SU-DHL-6 (cell line): ENCODE results near the gene XKR7.
A peak's percentile ranks its signal among the peaks of the same experiment; 100 is the strongest.

Experiments
- H2AFZ ChIP-seq: fragments of 200-600 bp; sonication (generic); 2 replicates; pipeline ENCODE4 v1.6.1; 2014; ENCODE audit warnings: low read depth, mild to moderate bottlenecking, moderate library complexity, mixed read lengths, antibody characterized with exemption, low read length; ENCODE audit not compliant: severe bottlenecking
- H3F3A ChIP-seq: fragments of 200-600 bp; shearing (Covaris generic); 2 replicates; pipeline ENCODE4 v1.6.0; 2016; ENCODE audit warnings: antibody characterized with exemption, mild to moderate bottlenecking; ENCODE audit not compliant: insufficient read depth
- H3K27ac ChIP-seq: fragments of 200-600 bp; sonication (generic); 2 replicates; pipeline ENCODE4 v1.5.1; 2016; ENCODE audit warnings: low read depth, mild to moderate bottlenecking, low read length, moderate library complexity, mixed read lengths
- H3K27me3 ChIP-seq: fragments of 200-600 bp; sonication (generic), shearing (Covaris generic); 2 replicates; pipeline ENCODE4 v1.6.0; 2014; ENCODE audit warnings: mild to moderate bottlenecking, low read length
- H3K36me3 ChIP-seq: fragments of 200-600 bp; sonication (generic); 2 replicates; pipeline ENCODE4 v1.6.1; 2014; ENCODE audit warnings: mild to moderate bottlenecking, low read length, mixed read lengths
- H3K4me2 ChIP-seq: fragments of 300-600, 200-600 bp; shearing (Covaris generic), sonication (generic); 2 replicates; pipeline ENCODE4 v1.6.0; 2014; ENCODE audit warnings: low read length, low read depth, mild to moderate bottlenecking; ENCODE audit not compliant: poor library complexity, severe bottlenecking
- H3K4me3 ChIP-seq: fragments of 200-600 bp; sonication (generic); 2 replicates; pipeline ENCODE4 v1.5.1; 2014; ENCODE audit warnings: antibody characterized with exemption, low read length, mild to moderate bottlenecking, mixed read lengths; ENCODE audit not compliant: insufficient read depth, poor library complexity, severe bottlenecking
- H3K79me2 ChIP-seq: fragments of 200-600 bp; sonication (generic); 2 replicates; pipeline ENCODE4 v1.6.1; 2014; ENCODE audit warnings: mild to moderate bottlenecking, low read length, moderate library complexity; ENCODE audit not compliant: insufficient read depth
- H3K9ac ChIP-seq: fragments of 200-600 bp; sonication (generic); 2 replicates; pipeline ENCODE4 v1.7.0; 2014; ENCODE audit warnings: mild to moderate bottlenecking, low read length
- H3K9me2 ChIP-seq: fragments of 200-600 bp; sonication (generic); replicated peaks from 2 replicates; pipeline ENCODE4 v1.6.1; 2014; ENCODE audit warnings: low read length; ENCODE audit not compliant: insufficient read depth
- H3K9me3 ChIP-seq: fragments of 200-600 bp; sonication (generic); 2 replicates; pipeline ENCODE4 v1.6.1; 2014; ENCODE audit warnings: low read length, mixed read lengths; ENCODE audit not compliant: insufficient read depth
- H4K20me1 ChIP-seq: fragments of 200-600 bp; sonication (generic); 2 replicates; pipeline ENCODE4 v1.6.1; 2014; ENCODE audit warnings: low read depth, mild to moderate bottlenecking, antibody characterized with exemption, low read length, moderate library complexity, mixed read lengths
- EZH2phosphoT487 ChIP-seq: fragments of 200-600 bp; sonication (generic), shearing (Covaris generic); conservative IDR thresholded peaks from 2 replicates; pipeline ENCODE4 v1.6.1; 2018; ENCODE audit warnings: mild to moderate bottlenecking, antibody characterized with exemption, low read length, moderate library complexity, mixed read lengths
- TF ChIP-seq, protein P1 (sequence below): fragments of 200-600 bp; sonication (generic); IDR thresholded peaks from one replicate; pipeline ENCODE4 v1.5.1; 2017; ENCODE audit warnings: antibody characterized with exemption, mild to moderate bottlenecking, low read length, moderate library complexity; ENCODE audit not compliant: insufficient read depth, poor library complexity, severe bottlenecking

XKR7 gene

DNA sequence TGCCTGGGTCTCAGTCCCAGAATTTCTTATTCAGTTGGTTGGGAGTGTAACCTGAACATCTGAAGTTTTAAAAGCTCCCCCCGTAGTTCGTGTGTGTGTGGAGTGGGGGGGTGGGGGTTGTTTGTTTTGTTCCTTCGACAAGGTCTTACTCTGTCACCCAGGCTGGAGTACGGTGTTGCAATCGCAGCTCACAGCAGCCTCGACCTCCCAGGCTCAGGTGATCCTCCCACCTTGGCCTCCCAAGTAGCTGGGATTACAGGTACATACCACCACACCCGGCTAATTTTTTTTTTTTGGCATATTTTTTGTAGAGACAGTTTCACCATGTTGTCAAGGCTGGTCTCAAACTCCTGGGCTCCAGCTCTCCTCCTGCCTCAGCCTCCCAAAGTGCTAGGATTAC, 45.4 kb downstream of the XKR7 start:
- no peaks in the 10 kb centered on the region for H3K27me3 ChIP-seq
- TF ChIP-seq EZH2phosphoT487, result no peak
- TF ChIP-seq, protein P1, sequence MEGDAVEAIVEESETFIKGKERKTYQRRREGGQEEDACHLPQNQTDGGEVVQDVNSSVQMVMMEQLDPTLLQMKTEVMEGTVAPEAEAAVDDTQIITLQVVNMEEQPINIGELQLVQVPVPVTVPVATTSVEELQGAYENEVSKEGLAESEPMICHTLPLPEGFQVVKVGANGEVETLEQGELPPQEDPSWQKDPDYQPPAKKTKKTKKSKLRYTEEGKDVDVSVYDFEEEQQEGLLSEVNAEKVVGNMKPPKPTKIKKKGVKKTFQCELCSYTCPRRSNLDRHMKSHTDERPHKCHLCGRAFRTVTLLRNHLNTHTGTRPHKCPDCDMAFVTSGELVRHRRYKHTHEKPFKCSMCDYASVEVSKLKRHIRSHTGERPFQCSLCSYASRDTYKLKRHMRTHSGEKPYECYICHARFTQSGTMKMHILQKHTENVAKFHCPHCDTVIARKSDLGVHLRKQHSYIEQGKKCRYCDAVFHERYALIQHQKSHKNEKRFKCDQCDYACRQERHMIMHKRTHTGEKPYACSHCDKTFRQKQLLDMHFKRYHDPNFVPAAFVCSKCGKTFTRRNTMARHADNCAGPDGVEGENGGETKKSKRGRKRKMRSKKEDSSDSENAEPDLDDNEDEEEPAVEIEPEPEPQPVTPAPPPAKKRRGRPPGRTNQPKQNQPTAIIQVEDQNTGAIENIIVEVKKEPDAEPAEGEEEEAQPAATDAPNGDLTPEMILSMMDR, result no peak

DNA sequence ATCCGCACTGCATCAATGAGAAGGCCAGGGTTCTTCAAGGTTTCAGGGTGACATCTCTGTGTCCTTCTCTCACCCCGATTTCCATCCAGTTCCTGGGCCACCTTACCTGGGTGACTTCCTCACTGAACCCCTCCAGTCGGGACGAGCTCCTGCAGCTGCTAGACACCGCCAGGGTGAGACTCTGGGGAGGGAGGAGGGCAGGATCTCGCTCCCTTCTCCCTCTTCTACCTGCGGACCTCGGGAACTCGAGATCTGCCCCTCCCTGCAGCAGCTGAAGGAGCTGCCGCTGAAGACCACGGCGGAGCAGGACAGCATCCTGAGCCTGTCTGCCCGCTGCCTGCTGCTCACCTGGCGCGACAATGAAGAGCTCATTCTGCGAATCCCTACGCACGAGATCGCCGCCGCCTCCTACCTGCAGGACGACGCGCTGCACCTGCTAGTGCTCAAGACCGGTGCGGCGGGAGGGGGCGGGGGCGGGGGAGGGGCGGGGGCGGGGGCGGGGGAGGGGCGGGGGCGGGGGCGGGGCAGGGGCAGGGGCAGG, 49.8 kb downstream of the XKR7 start:
- no peaks in the 10 kb centered on the region for H4K20me1 ChIP-seq
- H3K79me2 ChIP-seq, result no peaks in the 10 kb centered on the region
- H3K4me2 ChIP-seq, result peak overlapping the region; percentile 83
- H3K9me2 ChIP-seq, result no peaks in the 10 kb centered on the region
- peaks cover 8% of the 10 kb centered on the region; the same call in 1 of the 2 replicates for H3F3A ChIP-seq
- H3K4me3 ChIP-seq, result no peak overlapping the region
- no peaks in the 10 kb centered on the region for H3K9me3 ChIP-seq
- no peak overlapping the region for H3K27ac ChIP-seq
- no peak overlapping the region for H2AFZ ChIP-seq
- no peaks in the 10 kb centered on the region for H3K36me3 ChIP-seq
- H3K9ac ChIP-seq, result peak overlapping the region; percentile 64; the same call in 1 of the 2 replicates
- H3K27me3 ChIP-seq, result no peaks in the 10 kb centered on the region
- TF ChIP-seq EZH2phosphoT487, result no peak
- TF ChIP-seq, protein P1, result peak; percentile 16

More for the DNA sequence above, 45.4 kb downstream of the XKR7 start:
- Histone ChIP-seq H3K9me3 (no peaks in the 10 kb centered on the region), H3K27ac (no peak overlapping the region), H3K79me2 (no peaks in the 10 kb centered on the region), H3F3A (0 out of 2 replicates have a peak, but pooled peaks cover 2% of the 10 kb centered on the region), H3K9ac (no peak overlapping the region), H2AFZ (no peak overlapping the region), H3K4me3 (no peak overlapping the region), H3K4me2 (no peak overlapping the region), H3K9me2 (no peaks in the 10 kb centered on the region), H4K20me1 (no peaks in the 10 kb centered on the region), H3K36me3 (no peaks in the 10 kb centered on the region)

DNA sequence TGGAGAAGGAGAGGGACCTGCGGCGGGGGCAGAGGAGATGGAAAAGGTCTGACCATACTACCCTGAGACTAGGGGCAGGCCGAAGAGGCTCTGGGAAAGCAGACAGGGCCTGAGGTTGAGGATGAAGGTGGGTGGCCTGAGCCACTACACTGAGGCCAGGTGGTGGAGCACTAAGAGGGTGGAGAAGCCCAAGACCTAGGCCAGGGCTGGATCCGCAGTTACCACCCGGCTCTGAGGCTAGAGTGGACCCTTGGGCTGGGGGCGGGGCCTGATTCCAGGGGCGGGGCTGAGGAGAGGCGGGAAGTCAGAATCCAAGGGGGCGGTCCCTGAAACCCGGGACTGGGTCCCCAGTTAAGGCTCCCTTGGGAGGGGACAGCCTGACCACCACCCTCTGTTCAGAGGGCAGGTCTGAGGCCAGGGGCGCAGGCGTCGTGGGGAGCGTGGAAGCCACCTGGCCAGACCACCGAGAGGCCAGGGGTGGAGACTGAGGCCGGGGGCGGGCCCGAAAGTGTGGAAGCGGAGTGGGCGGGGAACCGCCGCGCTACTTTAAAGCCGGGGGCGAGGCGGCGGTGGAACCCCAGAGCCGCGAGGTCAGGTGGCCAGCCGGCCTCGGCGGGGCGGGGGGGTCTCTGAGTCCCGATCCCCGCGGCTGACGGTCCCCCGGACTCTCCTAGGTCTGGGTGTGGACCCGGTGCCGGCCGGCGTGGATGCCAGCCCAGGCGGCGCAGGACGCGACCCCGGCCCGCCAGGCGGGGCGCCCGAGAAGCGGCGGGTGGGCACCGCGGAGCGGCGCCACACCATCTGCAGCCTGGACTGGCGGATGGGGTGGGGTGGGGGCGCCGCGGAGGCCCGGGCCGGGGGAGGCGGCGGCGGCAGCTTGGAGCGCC, 50.6 kb downstream of the XKR7 start:
- Histone ChIP-seq H3F3A (peaks cover 8% of the 10 kb centered on the region; the same call in 1 of the 2 replicates), H3K27me3 (no peaks in the 10 kb centered on the region), H3K4me2 (peak overlapping the region; percentile 83), H3K27ac (no peak overlapping the region), H3K4me3 (peak overlapping the region; percentile 84), H2AFZ (peak overlapping the region; percentile 89), H4K20me1 (no peaks in the 10 kb centered on the region), H3K9ac (peak overlapping the region; percentile 64), H3K79me2 (no peaks in the 10 kb centered on the region), H3K9me3 (no peaks in the 10 kb centered on the region), H3K9me2 (no peaks in the 10 kb centered on the region), H3K36me3 (no peaks in the 10 kb centered on the region)
- TF ChIP-seq EZH2phosphoT487, result no peak
- TF ChIP-seq, protein P1, result no peak
